GM12878 (cell line): ENCODE measurements around the gene B9D2. TPM values are rescaled to one million over a fixed set of nuclear protein-coding genes. Genes with fewer than 3 reads are reported as not detected.

Experiments
- BCLAF1 ChIP-seq: fragments of 450-650 bp; IDR thresholded peaks from 2 replicates; pipeline ENCODE4 v1.6.1; 2017; ENCODE audit warnings: antibody characterized with exemption, mild to moderate bottlenecking, moderate library complexity
- BHLHE40 ChIP-seq, 2 experiments: fragments of 450-650 bp in 1 of 2; IDR thresholded peaks; 2 replicates each; pipeline ENCODE4 v1.6.1; 2011 to 2017; ENCODE audit warnings: low read depth in 2 of 2, borderline replicate concordance in 1 of 2, improper control_type of control experiment in 1 of 2, low read length in 1 of 2, mild to moderate bottlenecking in 1 of 2
- CBX3 ChIP-seq: fragments of 200-600 bp; sonication (generic); IDR thresholded peaks from 2 replicates; pipeline ENCODE4 v1.6.1; 2016; ENCODE audit warnings: low read depth, borderline replicate concordance
- CHD4 ChIP-seq: fragments of 200-600 bp; sonication (generic); IDR thresholded peaks from 2 replicates; pipeline ENCODE4 v1.6.1; 2016; ENCODE audit warnings: mild to moderate bottlenecking
- EZH2 ChIP-seq: IDR thresholded peaks from 2 replicates; pipeline ENCODE4 v1.6.1; 2012; ENCODE audit warnings: low read depth, mild to moderate bottlenecking, control low read depth, inconsistent platforms, low read length, borderline replicate concordance; ENCODE audit not compliant: control insufficient read depth
- HCFC1 ChIP-seq: fragments of 150-350 bp; IDR thresholded peaks from 2 replicates; pipeline ENCODE4 v1.6.1; 2014; ENCODE audit warnings: low read length
- HDAC6 ChIP-seq: fragments of 200-600 bp; sonication (generic); IDR thresholded peaks from one replicate; pipeline ENCODE4 v1.8.0; 2017; ENCODE audit warnings: antibody characterized with exemption; ENCODE audit not compliant: unreplicated experiment
- IKZF1 ChIP-seq: fragments of 450-650 bp; conservative IDR thresholded peaks from 2 replicates; pipeline ENCODE4 v1.6.1; 2017; ENCODE audit warnings: antibody characterized with exemption, mild to moderate bottlenecking
- LARP7 ChIP-seq: fragments of 450-650 bp; IDR thresholded peaks from 2 replicates; pipeline ENCODE4 v1.6.1; 2017; ENCODE audit warnings: mild to moderate bottlenecking
- MEF2A ChIP-seq: IDR thresholded peaks from 2 replicates; pipeline ENCODE4 v1.6.1; 2011; ENCODE audit warnings: low read depth, mild to moderate bottlenecking, low read length, moderate library complexity; ENCODE audit not compliant: insufficient read depth
- MXI1 ChIP-seq: fragments of 150-350 bp; IDR thresholded peaks from 2 replicates; pipeline ENCODE4 v1.6.1; 2011; ENCODE audit warnings: low read depth, mild to moderate bottlenecking, inconsistent platforms, low read length, improper control_type of control experiment
- NFYA ChIP-seq: IDR thresholded peaks from 2 replicates; pipeline ENCODE4 v1.6.1; 2011; ENCODE audit warnings: low read depth, mild to moderate bottlenecking, low read length, improper control_type of control experiment, borderline replicate concordance
- NR2F1 ChIP-seq: fragments of 450-650 bp; conservative IDR thresholded peaks from 2 replicates; pipeline ENCODE4 v1.6.1; 2017; ENCODE audit warnings: mild to moderate bottlenecking
- RELB ChIP-seq: fragments of 450-650 bp; IDR thresholded peaks from 2 replicates; pipeline ENCODE4 v1.6.1; 2017; ENCODE audit warnings: low read depth, mild to moderate bottlenecking, moderate library complexity
- SMC3 ChIP-seq: IDR thresholded peaks from 2 replicates; pipeline ENCODE4 v1.6.1; 2011; ENCODE audit warnings: low read length, improper control_type of control experiment, borderline replicate concordance
- SP1 ChIP-seq: IDR thresholded peaks from one replicate; pipeline ENCODE4 v1.6.1; 2011; ENCODE audit warnings: low read depth, low read length
- SREBF1 ChIP-seq: IDR thresholded peaks from 2 replicates; pipeline ENCODE4 v1.6.1; 2012; ENCODE audit warnings: mild to moderate bottlenecking, low read length
- TAF1 ChIP-seq: IDR thresholded peaks from 2 replicates; pipeline ENCODE4 v1.6.1; 2011; ENCODE audit warnings: mild to moderate bottlenecking, low read depth, low read length, borderline replicate concordance
- ZNF207 ChIP-seq: fragments of 450-650 bp; IDR thresholded peaks from 2 replicates; pipeline ENCODE4 v1.6.1; 2014; ENCODE audit warnings: antibody characterized with exemption, mild to moderate bottlenecking, borderline replicate concordance
- ZNF217 ChIP-seq: fragments of 450-650 bp; IDR thresholded peaks from 2 replicates; pipeline ENCODE4 v1.6.1; 2017; ENCODE audit warnings: antibody characterized with exemption, mild to moderate bottlenecking
- ZNF592 ChIP-seq: fragments of 450-650 bp; IDR thresholded peaks from 2 replicates; pipeline ENCODE4 v1.6.1; 2017; ENCODE audit warnings: mild to moderate bottlenecking, moderate library complexity
- ZSCAN29 ChIP-seq: fragments of 450-650 bp; IDR thresholded peaks from 2 replicates; pipeline ENCODE4 v1.6.1; 2017; ENCODE audit warnings: mild to moderate bottlenecking, moderate library complexity
- polyA plus RNA-seq, 11 experiments: library from polyadenylated mRNA; depleted of rRNA in 4 of 11; unstranded in 6 of 11; stranded (reverse) in 5 of 11; fragments of >200 nt; fragmentation: Nextera tagmentation in 4 of 11; fragmentation: Illumina TruSeq in 1 of 11; extraction: Ambion mirVana in 4 of 11; extraction: Trizol in 1 of 11; gene quantifications; 1 replicate in 1 of 11; 2 replicates in 10 of 11; pipeline versions ENCODE4 v1.2.1 to v1.2.3, GENCODE V29; 2011 to 2016; ENCODE audit warnings: inconsistent platforms in 2 of 11, missing spikeins in 2 of 11, low read depth in 1 of 11
- total RNA-seq, 4 experiments: library from RNA; depleted of rRNA in 3 of 4; stranded (reverse); fragments of >200 nt in 3 of 4; fragmentation: Illumina TruSeq in 1 of 4; extraction: Trizol in 1 of 4; gene quantifications; 2 replicates each; pipeline versions ENCODE4 v1.2.1 to v1.2.3, GENCODE V29; 2013 to 2021

Gene B9D2
- total and polyA plus RNA-seq, 10 of the 15 experiments (the other 5 are each of a cell fraction or from before 2014, with no cell fraction given): 2.4 to 12.4 (median 5.0) TPM

GRCh38 chr19:41310033-41310831, 53.7 kb downstream of the B9D2 start, which contains the start of gene CCDC97 (continued):
- no peak for TF ChIP-seq EZH2
- TF ChIP-seq CBX3: no peak
- TF ChIP-seq TAF1: no peak
- TF ChIP-seq SP1: peak; percentile 52
- TF ChIP-seq CHD4: no peak
- no peak for TF ChIP-seq ZNF592
- peak; percentile 93 for TF ChIP-seq IKZF1
- TF ChIP-seq MEF2A: 0 out of 2 replicates have a peak, but pooled peaks have one; percentile 31
- TF ChIP-seq NR2F1: peak; percentile 76
- TF ChIP-seq ZSCAN29: peak; percentile 90
- peak; percentile 72 for TF ChIP-seq HCFC1
- peak; percentile 81 to 95 for TF ChIP-seq BHLHE40 (IDR thresholded peaks at IDR 0.05; ENCODE audit: borderline replicate concordance in 1 of 2, low read depth in 2 of 2, low read length in 1 of 2)
- TF ChIP-seq SMC3: 0 out of 2 replicates have a peak, but pooled peaks have one; percentile 7
- no peak for TF ChIP-seq SREBF1
- TF ChIP-seq NFYA: no peak
- TF ChIP-seq BCLAF1: no peak
- peak; percentile 83 for TF ChIP-seq ZNF207
- peak; percentile 95 for TF ChIP-seq LARP7
- TF ChIP-seq ZNF217: peak; percentile 80; the same call in 1 of the 2 replicates
- peak; percentile 75; the same call in 1 of the 2 replicates for TF ChIP-seq MXI1
- peak; percentile 97 for TF ChIP-seq RELB
- TF ChIP-seq HDAC6: no peak
